ENCODE measurements around the gene BTBD6. TPM values are rescaled to one million over a fixed set of nuclear protein-coding genes. Genes with fewer than 3 reads are reported as not detected.

Gene BTBD6
- total RNA-seq, 2 experiments from 2014 or later: 36.9 to 37.6 TPM

GRCh38 chr14:105223770-105224544, 24.4 kb upstream of the BTBD6 start:
- H3K9me3 ChIP-seq (ENCODE audit: control insufficient read depth in 1 of 2, insufficient read depth in 1 of 2, low read length in 2 of 2): no peaks in the 10 kb centered on the region
- CTCF ChIA-PET: no interaction called here
- no peak for TF ChIP-seq CTCF (IDR thresholded peaks at IDR 0.05)
- no peak overlapping the region for H3K4me3 Mint-ChIP-seq
- H3K27me3 ChIP-seq (ENCODE audit: control insufficient read depth in 1 of 2, insufficient read depth in 2 of 2, low read length in 2 of 2): no peaks in the 10 kb centered on the region
- ATAC-seq (ENCODE audit: poor library complexity) (no peak), DNase-seq (no peak)
- H3K9me3 Mint-ChIP-seq: no peaks in the 10 kb centered on the region
- intact Hi-C loops (cut with DNase I, micrococcal nuclease): no loop called here
- H3K4me1 ChIP-seq (ENCODE audit: insufficient read depth, low read length): no peaks in the 10 kb centered on the region
- no peaks in the 10 kb centered on the region for H3K4me1 Mint-ChIP-seq (ENCODE audit: low read depth)
- no peak overlapping the region for H3K27ac Mint-ChIP-seq
- H3K36me3 ChIP-seq (ENCODE audit: insufficient read depth, low read length): peaks cover 68% of the 10 kb centered on the region
- POLR2A ChIA-PET: no interaction called here
- no peaks in the 10 kb centered on the region for H3K27me3 Mint-ChIP-seq
- no peak overlapping the region for H3K4me3 ChIP-seq (ENCODE audit: low read length)
- H3K36me3 Mint-ChIP-seq (ENCODE audit: low read depth): peaks cover 69% of the 10 kb centered on the region
- H3K27ac ChIP-seq (ENCODE audit: low read depth in 1 of 2, low read length in 2 of 2): no peak overlapping the region

- no peak overlapping the region for H3K4me3 ChIP-seq (ENCODE audit: low read length)
- H3K4me1 ChIP-seq (ENCODE audit: insufficient read depth, low read length): no peaks in the 10 kb centered on the region
- Mint-ChIP-seq H3K4me1 (ENCODE audit: low read depth) (no peaks in the 10 kb centered on the region), H3K27me3 (no peaks in the 10 kb centered on the region), H3K27ac (no peak overlapping the region), H3K36me3 (ENCODE audit: low read depth) (peaks cover 64% of the 10 kb centered on the region), H3K4me3 (no peak overlapping the region), H3K9me3 (no peaks in the 10 kb centered on the region)
- TF ChIP-seq CTCF (IDR thresholded peaks at IDR 0.05): no peak
- CTCF ChIA-PET: no interaction called here
- H3K27ac ChIP-seq (ENCODE audit: low read depth in 1 of 2, low read length in 2 of 2): no peak overlapping the region
- no peaks in the 10 kb centered on the region for H3K9me3 ChIP-seq (ENCODE audit: control insufficient read depth in 1 of 2, insufficient read depth in 1 of 2, low read length in 2 of 2)
- H3K27me3 ChIP-seq (ENCODE audit: control insufficient read depth in 1 of 2, insufficient read depth in 2 of 2, low read length in 2 of 2): no peaks in the 10 kb centered on the region
- intact Hi-C loops (cut with DNase I, micrococcal nuclease): no loop called here
- peaks cover 58% of the 10 kb centered on the region for H3K36me3 ChIP-seq (ENCODE audit: insufficient read depth, low read length)
- DNase-seq (no peak), ATAC-seq (ENCODE audit: poor library complexity) (no peak)
- POLR2A ChIA-PET: no interaction called here
These were observed 23.3 kb upstream of the BTBD6 start for GRCh38 chr14:105224845-105225570.

GRCh38 chr14:105226198-105226597, 22.1 kb upstream of the BTBD6 start:
- Histone ChIP-seq H3K36me3 (ENCODE audit: insufficient read depth, low read length) (peaks cover 46% of the 10 kb centered on the region), H3K27ac (ENCODE audit: low read depth in 1 of 2, low read length in 2 of 2) (no peak overlapping the region), H3K4me3 (ENCODE audit: low read length) (no peak overlapping the region), H3K4me1 (ENCODE audit: insufficient read depth, low read length) (no peaks in the 10 kb centered on the region), H3K27me3 (ENCODE audit: control insufficient read depth in 1 of 2, insufficient read depth in 2 of 2, low read length in 2 of 2) (no peaks in the 10 kb centered on the region), H3K9me3 (ENCODE audit: control insufficient read depth in 1 of 2, insufficient read depth in 1 of 2, low read length in 2 of 2) (no peaks in the 10 kb centered on the region)
- Mint-ChIP-seq H3K27me3 (no peaks in the 10 kb centered on the region), H3K4me3 (no peak overlapping the region), H3K4me1 (ENCODE audit: low read depth) (no peaks in the 10 kb centered on the region), H3K27ac (no peak overlapping the region), H3K36me3 (ENCODE audit: low read depth) (peaks cover 57% of the 10 kb centered on the region), H3K9me3 (no peaks in the 10 kb centered on the region)
- ChIA-PET POLR2A (no interaction called here), CTCF (no interaction called here)
- ATAC-seq (ENCODE audit: poor library complexity) (no peak), DNase-seq (no peak)
- no peak for TF ChIP-seq CTCF (IDR thresholded peaks at IDR 0.05)
- intact Hi-C loops (cut with DNase I, micrococcal nuclease): no loop called here
